ENCODE measurements around the gene SNED1.

Gene SNED1

GRCh38 chr2:240960309-240960970 is 38.0 kb upstream of the SNED1 start:
- DNase-seq (ENCODE audit: low spot score), result no peak

DNA sequence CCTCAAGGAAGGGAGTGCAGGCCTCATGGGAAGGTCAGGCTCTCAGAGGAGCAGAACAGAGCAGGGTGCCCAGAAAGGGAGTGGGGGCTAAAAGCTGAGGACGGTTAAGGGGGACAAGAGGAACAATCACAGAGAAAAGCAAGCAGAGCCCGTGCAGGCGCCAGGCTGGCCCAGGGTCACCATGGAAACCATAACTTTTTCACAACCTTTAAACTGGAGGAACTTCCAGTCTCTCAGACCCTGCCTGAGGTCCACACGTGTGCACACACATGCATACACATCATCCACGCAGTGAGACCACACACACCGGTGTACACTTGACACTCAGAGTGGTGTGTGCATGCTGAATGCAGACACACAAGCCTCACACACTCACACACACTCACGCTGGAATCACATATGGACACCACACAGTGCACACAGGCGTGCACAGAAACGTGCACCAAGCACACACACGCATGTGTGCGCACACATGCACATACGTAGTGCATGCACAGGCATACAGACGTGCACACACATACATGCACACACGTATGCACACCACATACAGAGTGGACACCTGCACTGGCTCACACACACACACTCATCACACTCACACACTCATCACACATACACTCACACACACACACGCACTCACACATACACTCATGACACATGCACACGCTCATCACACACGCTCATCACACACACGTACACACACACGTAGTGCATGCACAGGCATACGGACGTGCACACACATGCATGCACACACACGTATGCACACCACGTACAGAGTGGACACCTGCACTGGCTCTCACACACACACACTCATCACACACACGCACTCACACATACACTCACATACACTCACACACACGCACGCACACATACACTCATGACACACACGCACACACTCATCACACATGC is 37.2 kb upstream of the SNED1 start:
- DNase-seq (ENCODE audit: low spot score), result no peak

DNA sequence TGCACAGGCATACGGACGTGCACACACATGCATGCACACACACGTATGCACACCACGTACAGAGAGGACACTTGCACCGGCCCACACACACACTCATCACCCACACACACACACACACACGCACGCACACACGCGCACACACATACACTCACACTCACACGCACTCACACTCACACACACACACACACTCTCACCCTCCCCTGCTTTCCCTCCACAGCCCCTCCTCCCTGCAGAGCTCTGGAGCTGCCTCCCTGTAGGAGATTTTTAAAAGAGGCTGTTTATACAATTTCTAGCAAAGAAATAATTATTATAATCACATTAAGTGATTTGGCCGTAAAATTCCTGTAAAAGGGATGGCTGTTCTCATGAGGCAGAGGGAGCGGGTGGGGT is 36.5 kb upstream of the SNED1 start:
- DNase-seq (ENCODE audit: low spot score), result no peak

DNA sequence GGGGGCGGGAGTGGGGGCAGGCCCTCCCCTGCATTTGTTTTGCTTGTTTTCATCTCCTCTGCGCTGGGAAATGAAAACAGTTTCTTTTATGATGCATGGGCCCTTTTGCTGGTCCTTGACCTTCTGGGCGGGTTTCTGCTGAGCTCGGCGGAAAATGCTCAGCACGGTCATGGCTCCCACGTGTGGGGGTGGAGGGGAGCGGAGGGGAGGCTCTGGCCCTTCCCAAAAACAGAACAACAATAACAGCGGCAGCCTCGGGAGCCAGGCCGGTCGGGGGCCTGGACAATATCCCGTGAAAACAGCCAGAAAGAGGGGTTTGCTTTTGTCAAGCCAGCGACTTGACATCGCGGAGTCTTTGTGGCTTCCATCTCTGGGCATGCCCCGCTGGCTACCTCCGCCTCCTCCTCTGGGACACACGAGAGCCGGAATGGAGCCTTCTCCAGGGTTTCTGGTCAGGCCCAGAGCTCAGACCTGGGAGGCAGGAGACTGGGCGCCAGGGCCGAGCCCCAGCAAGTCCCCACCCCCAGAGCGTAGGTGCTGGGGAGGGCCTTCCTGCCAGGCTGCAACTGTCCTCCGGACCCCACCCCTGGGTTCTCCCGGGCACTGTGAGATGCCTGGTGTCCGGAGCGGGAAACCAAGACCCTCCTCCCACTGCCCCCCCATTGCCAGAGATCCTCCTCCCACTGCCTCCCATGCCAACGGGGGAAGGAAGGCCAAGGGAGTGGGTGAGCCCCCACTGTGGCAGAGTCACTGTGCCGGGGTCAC is 35.9 kb upstream of the SNED1 start:
- DNase-seq (ENCODE audit: low spot score), result no peak

GRCh38 chr2:240963065-240963867 is 35.2 kb upstream of the SNED1 start:
- DNase-seq (ENCODE audit: low spot score), result no peak

- DNase-seq (ENCODE audit: low spot score), result no peak
Observed at GRCh38 chr2:240963868-240964703, 34.3 kb upstream of the SNED1 start.

DNA sequence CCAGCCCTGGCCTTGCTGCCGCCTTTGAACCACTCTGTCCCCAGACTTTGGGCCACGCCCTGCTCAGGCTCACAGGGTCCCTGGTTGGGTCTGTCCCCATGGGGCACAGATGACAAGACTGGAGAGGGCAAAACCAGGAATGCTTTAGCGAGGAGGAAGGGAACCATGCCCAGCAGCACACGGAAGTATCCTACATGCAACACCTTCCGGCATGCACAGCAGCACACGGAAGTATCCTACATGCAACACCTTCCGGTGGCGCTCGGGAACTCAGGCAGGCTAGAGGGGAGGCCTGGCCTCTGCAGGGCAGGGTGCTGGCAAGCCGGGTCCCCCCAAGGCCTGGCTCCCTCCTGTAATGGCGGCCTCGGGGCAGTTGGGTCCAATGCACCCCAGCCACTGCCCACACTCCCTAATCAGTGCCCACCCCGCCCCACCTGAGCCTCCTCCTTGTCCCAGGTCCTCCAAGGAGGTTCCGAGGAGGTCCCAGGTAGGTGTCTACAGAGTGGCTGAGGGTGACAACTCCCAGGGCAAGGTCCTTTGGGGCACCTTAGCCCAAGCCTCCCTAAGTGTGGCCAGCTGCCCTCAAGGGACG is 33.6 kb upstream of the SNED1 start:
- DNase-seq (ENCODE audit: low spot score), result no peak

DNA sequence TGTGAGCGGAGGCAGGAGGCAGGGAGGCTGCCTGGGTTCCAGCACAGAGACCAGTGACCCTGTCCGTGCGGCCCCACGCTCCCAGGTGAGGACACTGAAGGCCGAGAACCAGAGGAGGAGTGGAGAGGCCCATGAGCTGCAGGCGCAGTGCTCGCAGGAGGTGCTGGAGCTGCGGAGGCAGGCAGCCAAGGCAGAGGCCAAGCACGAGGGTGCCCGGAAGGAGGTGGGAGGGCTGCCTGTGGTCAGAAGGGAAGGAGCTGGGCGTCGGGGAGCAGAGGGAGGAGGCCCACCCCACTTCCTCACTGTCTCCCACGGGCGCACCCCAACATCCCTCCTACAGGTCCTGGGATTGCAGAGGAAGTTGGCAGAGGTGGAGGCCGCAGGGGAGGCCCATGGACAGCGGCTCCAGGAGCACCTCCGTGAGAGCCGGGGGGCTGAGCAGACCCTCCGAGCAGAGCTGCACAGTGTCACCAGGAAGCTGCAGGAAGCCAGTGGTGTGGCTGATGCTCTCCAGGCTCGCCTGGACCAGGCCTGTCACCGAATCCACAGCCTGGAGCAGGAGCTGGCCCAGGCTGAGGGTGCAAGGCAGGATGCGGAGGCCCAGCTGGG is 33.0 kb upstream of the SNED1 start:
- no peak for DNase-seq (ENCODE audit: low spot score)

DNA sequence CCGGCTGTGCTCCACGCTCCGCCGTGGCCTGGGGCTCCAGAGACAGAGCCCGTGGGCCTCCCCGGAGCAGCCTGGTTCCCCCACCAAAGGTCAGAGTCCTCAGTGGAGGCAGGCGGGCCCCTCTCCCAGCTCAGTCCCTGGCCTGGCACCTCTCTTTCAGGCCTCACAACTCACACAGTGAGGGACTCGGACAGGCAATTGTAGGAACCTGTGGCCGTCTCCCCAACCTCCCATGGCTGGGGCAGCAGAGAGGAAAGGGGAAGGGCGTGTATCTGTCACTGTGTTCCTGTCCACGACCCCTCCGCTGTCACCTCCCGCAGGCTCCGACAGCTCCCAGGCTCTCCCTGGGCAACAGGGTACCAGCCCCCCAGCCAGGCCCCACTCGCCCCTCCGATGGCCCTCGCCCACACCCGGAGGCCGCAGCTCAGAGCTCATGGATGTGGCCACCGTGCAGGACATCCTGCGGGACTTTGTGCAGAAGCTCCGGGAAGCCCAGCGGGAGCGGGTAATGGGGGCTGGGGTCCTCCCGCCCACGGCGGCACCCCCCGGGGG is 32.4 kb upstream of the SNED1 start:
- no peak for DNase-seq (ENCODE audit: low spot score)

DNA sequence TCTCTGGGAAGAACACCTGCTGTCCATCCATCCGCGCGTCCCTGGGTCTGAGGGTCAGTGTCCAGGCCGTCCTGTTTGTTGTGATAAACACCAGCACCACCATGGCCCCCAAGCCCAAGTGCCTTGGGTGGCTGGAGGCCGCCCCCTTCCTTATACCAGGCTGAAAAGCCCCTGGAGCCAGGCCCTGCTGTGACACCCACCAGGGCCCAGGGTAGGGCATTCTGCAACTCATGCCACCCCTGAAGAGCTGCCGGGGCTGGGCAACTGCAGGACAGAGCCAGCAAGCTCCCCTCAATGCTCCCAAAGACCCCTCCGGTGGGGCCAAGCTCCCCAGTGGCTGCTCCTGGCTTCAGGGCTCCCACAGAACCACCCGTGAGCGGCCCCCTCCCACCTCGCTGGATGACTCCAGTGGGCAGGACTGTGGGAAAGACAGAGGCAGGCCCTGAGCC is 31.9 kb upstream of the SNED1 start:
- DNase-seq (ENCODE audit: low spot score), result no peak

DNA sequence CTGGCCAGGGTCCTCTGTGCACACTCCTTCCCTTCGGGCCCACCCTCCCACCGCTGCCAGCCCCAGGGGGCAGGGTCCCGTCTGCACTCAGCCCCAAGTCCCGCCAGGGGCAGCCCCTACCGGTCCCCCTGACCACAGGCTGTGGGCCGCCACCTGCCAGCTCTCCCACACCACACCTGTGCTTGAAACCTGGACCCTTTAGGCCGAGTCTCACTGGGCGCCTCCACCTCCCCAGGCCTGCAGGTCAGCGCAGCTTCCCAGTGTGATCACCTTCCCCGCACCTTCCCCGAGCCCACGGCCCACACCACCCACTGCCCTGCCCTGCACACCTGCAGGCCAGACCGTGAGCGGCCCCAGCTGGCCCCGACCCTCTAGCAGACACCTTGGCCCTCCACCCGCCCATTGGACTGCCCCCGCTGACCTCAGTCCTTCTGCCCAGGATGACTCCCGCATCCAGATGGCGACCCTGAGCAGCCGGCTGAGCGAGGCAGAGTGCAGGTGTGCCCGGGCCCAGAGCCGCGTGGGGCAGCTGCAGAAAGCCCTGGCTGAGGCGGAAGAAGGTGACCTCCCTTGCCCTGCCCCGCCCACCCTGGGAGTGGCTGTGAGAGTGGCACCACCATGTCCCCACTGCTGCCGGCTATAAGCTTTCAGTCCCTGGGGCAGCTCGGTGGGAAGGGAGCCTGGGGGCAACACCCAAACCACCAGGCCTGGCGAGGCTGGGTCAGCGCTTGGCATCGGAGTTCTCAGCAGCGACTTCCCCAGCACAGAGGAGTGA is 31.3 kb upstream of the SNED1 start:
- DNase-seq (ENCODE audit: low spot score), result no peak

- no peak for DNase-seq (ENCODE audit: low spot score)
Observed at GRCh38 chr2:240967681-240968621, 30.5 kb upstream of the SNED1 start.

DNA sequence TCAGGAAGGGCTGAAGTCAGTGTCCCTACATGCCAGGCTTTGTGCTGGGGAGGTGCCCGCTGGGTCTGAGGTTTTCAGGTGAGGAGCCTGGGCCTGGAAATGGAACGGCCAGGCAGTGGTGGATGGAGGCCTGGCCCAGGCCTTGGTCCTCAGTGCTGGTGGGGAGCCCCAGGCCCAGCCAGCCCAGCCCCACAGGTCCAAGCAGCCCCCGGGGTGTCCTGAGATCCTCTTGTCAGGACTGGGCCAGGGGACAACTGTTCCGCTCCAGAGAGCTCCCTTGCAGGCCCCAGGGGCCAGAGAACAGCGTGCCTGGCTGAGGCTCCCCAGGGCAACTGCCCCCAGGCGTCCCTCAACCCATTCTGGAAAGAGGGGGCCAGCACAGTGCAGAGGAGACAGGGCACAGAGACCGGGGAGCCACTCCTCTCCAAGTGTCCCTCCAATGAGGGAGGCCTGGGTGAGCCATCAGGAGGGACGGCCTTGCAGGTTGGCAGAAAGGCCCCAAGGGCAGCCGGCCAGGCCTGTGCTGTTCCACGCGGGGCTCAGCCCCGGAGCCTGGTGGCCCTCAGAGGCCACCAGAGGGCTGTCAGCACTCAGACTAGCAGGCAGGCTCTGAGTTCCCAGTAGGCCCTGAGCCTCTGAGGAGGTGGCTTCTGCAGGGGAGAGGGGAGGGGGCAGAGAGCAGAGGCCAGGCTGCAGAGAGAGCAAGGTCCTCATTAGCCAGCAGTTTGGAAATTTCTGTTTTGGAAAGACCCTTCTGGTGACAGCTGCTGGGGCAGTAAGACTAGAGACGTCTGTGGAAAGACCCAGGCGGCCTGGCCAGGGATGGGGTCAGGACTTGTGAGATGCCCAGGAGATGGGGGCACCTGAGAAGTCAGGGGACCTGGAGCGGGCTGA is 29.4 kb upstream of the SNED1 start:
- DNase-seq (ENCODE audit: low spot score), result no peak

DNA sequence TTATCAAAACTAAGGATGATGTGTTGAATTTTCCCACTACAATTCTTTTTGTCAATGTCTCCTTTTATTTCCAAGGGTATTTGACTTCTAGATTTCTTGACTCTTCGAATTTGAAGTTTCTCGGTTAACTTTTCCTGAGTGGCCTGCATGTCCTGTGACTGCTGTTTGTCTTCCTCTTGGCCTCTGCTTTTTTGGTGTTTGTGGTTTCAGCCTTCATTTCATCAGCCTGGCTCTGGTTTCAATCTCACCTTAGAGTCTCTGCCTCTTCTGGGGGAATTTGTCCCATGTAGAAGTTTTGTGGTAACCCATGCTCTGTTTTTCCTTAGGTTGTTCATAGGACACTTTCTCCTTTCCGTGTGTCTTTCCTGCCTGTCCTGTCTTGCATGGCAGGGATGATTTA is 28.3 kb upstream of the SNED1 start:
- no peak for DNase-seq (ENCODE audit: low spot score)

GRCh38 chr2:240970816-240971215 is 27.6 kb upstream of the SNED1 start:
- DNase-seq (ENCODE audit: low spot score), result no peak

DNA sequence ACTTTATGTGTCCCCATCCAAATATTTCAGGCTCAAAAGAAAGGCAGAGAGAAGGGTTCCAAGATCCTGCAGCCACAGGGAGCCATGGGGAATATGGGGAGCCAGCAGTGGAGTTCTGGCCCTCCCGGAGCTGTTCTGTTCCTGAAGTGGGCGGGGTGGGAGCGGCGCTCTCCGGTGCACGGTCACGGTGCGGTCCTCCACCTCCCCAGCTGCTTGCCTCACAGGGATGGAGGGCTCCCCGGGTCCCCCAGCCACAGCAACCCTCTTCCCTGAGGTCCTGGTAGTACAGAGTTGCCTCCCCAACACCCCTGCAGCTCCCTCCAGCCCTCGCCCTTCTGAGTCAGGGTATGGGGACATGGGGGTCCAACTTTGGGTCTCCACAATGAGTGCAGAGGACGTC is 26.2 kb upstream of the SNED1 start:
- no peak for DNase-seq (ENCODE audit: low spot score)

Data from kidney capillary endothelial cell (primary cell).